Measurements from ENCODE around the gene RUBCNL. TPM values are rescaled to one million over a fixed set of nuclear protein-coding genes. Genes with fewer than 3 reads are reported as not detected.
A peak's percentile ranks its signal among the peaks of the same experiment; 100 is the strongest.

Gene RUBCNL
- total and polyA plus RNA-seq, 2 of the 4 experiments (the other 2 are of a cell fraction): 0.03 TPM; not detected in 1

- H2BK5ac ChIP-seq (ENCODE audit: low read depth, low read length, poor library complexity, severe bottlenecking): no peak overlapping the region
- ChIA-PET POLR2A (ENCODE audit: unreplicated experiment) (no interaction called here), CTCF (no interaction called here)
- no peak overlapping the region for H4K5ac ChIP-seq (ENCODE audit: low read depth, low read length)
- DNase-seq (peak; percentile 50), ATAC-seq (ENCODE audit: low read depth) (no peak)
- H3K4ac ChIP-seq (ENCODE audit: low read depth, low read length): no peak overlapping the region
- no peak overlapping the region for H3K4me3 ChIP-seq (ENCODE audit: insufficient read depth, low read depth, low read length)
- dilution Hi-C loops (cut with HindIII; ENCODE audit: low sequenced_read_pairs, unreplicated experiment) (no loop called here), intact Hi-C loops (cut with micrococcal nuclease) (no loop called here), in situ Hi-C loops (cut with MboI; ENCODE audit: low sequenced_read_pairs) (no loop called here)
- no peak overlapping the region for H2BK20ac ChIP-seq (ENCODE audit: low read depth, low read length)
- no peaks in the 10 kb centered on the region for H3K36me3 ChIP-seq (ENCODE audit: control insufficient read depth, insufficient read depth, low read length)
- no peak overlapping the region for H2AK9ac ChIP-seq (replicated peaks; ENCODE audit: low read depth, low read length, poor library complexity)
- H2AFZ ChIP-seq (replicated peaks; ENCODE audit: low read length, poor library complexity): no peak overlapping the region
- TF ChIP-seq RFX5 (IDR thresholded peaks at IDR 0.05; ENCODE audit: low read depth, low read length) (no peak), BHLHE40 (IDR thresholded peaks at IDR 0.05; ENCODE audit: low read depth, low read length) (no peak), RAD21 (IDR thresholded peaks at IDR 0.05; ENCODE audit: low read length) (no peak), MXI1 (IDR thresholded peaks at IDR 0.05; ENCODE audit: borderline replicate concordance, low read depth, low read length) (no peak), SMC3 (IDR thresholded peaks at IDR 0.05; ENCODE audit: low read depth, low read length) (no peak)
- TF ChIP-seq, protein P1, sequence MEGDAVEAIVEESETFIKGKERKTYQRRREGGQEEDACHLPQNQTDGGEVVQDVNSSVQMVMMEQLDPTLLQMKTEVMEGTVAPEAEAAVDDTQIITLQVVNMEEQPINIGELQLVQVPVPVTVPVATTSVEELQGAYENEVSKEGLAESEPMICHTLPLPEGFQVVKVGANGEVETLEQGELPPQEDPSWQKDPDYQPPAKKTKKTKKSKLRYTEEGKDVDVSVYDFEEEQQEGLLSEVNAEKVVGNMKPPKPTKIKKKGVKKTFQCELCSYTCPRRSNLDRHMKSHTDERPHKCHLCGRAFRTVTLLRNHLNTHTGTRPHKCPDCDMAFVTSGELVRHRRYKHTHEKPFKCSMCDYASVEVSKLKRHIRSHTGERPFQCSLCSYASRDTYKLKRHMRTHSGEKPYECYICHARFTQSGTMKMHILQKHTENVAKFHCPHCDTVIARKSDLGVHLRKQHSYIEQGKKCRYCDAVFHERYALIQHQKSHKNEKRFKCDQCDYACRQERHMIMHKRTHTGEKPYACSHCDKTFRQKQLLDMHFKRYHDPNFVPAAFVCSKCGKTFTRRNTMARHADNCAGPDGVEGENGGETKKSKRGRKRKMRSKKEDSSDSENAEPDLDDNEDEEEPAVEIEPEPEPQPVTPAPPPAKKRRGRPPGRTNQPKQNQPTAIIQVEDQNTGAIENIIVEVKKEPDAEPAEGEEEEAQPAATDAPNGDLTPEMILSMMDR (conservative IDR thresholded peaks at IDR 0.05; ENCODE audit: low read depth, low read length): no peak
- H2BK15ac ChIP-seq (ENCODE audit: low read depth, low read length): no peak overlapping the region
- no TSS peak for BruUV-seq (replicated peaks)
- H3K14ac ChIP-seq (replicated peaks; ENCODE audit: low read depth, low read length): no peak overlapping the region
- no peaks in the 10 kb centered on the region for H3K9me3 ChIP-seq (ENCODE audit: control insufficient read depth, insufficient read depth, low read length)
- H3K27me3 ChIP-seq (ENCODE audit: control insufficient read depth, insufficient read depth, low read length): peaks cover 12% of the 10 kb centered on the region; the same call in 1 of the 2 replicates
- no peak overlapping the region for H3K9ac ChIP-seq (ENCODE audit: low read depth, low read length)
- no peaks in the 10 kb centered on the region for H3K79me1 ChIP-seq (ENCODE audit: low read depth in 1 of 2, low read length in 2 of 2)
- no CpG with 5 or more reads among the region's 1 CpG for WGBS, 2 experiments (ENCODE audit: extremely low coverage in 2 of 2, insufficient read length in 1 of 2)
- no peak overlapping the region for H2AK5ac ChIP-seq (ENCODE audit: low read depth, low read length)
- no peak overlapping the region for H4K8ac ChIP-seq (ENCODE audit: low read depth in 2 of 2, low read length in 2 of 2)
- no peaks in the 10 kb centered on the region; the same call in 1 of the 2 replicates for H3K9me1 ChIP-seq (ENCODE audit: insufficient read depth, low read length)
- no peak overlapping the region for H3K56ac ChIP-seq (ENCODE audit: extremely low read depth, insufficient read depth, low read length)
- no peaks in the 10 kb centered on the region for H3K4me1 ChIP-seq (ENCODE audit: control insufficient read depth, insufficient read depth, low read length)
- H2BK120ac ChIP-seq (ENCODE audit: low read depth, low read length): no peak overlapping the region
- no peak overlapping the region for H3K18ac ChIP-seq (ENCODE audit: low read depth, low read length)
- H3K27ac ChIP-seq (ENCODE audit: insufficient read depth, low read length): no peak overlapping the region
- H4K91ac ChIP-seq (ENCODE audit: insufficient read depth, low read depth, low read length): no peak overlapping the region
- no peak overlapping the region for H3K4me2 ChIP-seq (ENCODE audit: low read depth, low read length)
- H4K20me1 ChIP-seq (ENCODE audit: insufficient read depth, low read length): no peaks in the 10 kb centered on the region
- no peak overlapping the region for H3K23ac ChIP-seq (ENCODE audit: low read depth, low read length)
Measured at GRCh38 chr13:46341112-46341711, 45.8 kb downstream of the RUBCNL start.

Measured in IMR-90 (cell line).